Skeletal muscle tissue (tissue), 4 donors: ENCODE data around the gene MCM10. TPM values are rescaled to one million over a fixed set of nuclear protein-coding genes. Genes with fewer than 3 reads are reported as not detected.
"Not testable (repeated sequence)": the region's sequence is repeated elsewhere in the genome, so short reads cannot be mapped to it uniquely, and the experiment has no call there.

Source experiments
- H3K27ac ChIP-seq: one replicate; pipeline ENCODE4 v1.7.0; 2013; ENCODE audit warnings: mild to moderate bottlenecking, low read depth, low read length, inconsistent platforms
- H3K27me3 ChIP-seq, 3 donors: one replicate each; pipeline ENCODE4 v1.7.0; 2013; ENCODE audit warnings: low read length in 3 of 3; ENCODE audit not compliant: control insufficient read depth in 3 of 3, insufficient read depth in 3 of 3
- H3K36me3 ChIP-seq, 3 donors: one replicate each; pipeline ENCODE4 v1.7.0; 2013; ENCODE audit warnings: low read length in 3 of 3; ENCODE audit not compliant: control insufficient read depth in 3 of 3, insufficient read depth in 3 of 3
- H3K4me1 ChIP-seq, 3 donors: one replicate each; pipeline ENCODE4 v1.7.0; 2013; ENCODE audit warnings: low read length in 3 of 3, mild to moderate bottlenecking in 3 of 3; ENCODE audit not compliant: control insufficient read depth in 3 of 3, insufficient read depth in 3 of 3
- H3K4me3 ChIP-seq, 3 donors: one replicate each; pipeline ENCODE4 v1.7.0; 2013; ENCODE audit warnings: low read length in 3 of 3
- H3K9ac ChIP-seq, 3 donors: one replicate each; pipeline ENCODE4 v1.7.0; 2013; ENCODE audit warnings: low read length in 3 of 3, mild to moderate bottlenecking in 3 of 3, moderate library complexity in 2 of 3, low read depth in 1 of 3
- H3K9me3 ChIP-seq, 3 donors: one replicate each; pipeline ENCODE4 v1.7.0; 2013; ENCODE audit warnings: low read length in 3 of 3; ENCODE audit not compliant: control insufficient read depth in 3 of 3
- total RNA-seq: library from RNA; depleted of rRNA; stranded (reverse); fragments of >200 nt; gene quantifications from one replicate; pipeline ENCODE4 v1.2.3, GENCODE V29; 2014
- donor health status: Osteomylitis.

MCM10 gene
- total RNA-seq, 1 donor from 2014 or later = 4.2 TPM

DNA sequence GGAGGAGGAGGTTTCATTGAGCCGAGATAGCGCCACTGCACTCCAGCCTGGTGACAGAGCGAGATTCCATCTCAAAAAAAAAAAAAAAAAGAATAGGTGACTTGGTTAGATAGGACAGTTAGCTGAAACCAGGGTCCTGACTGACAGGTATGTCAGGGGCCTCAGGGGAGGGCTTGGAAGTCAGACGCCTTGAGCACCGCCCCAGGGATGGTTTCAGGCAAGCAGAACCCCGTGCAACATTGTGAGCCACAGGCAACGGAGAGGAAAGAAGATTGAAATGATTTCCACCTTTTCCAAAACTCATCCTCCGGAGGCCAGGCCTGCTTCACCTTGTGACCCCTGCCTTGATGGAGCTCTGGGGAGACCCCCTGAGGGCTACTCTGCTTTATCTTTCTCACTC lies 64.2 kb downstream of the MCM10 start:
- Histone ChIP-seq H3K4me1 (peaks cover 0 to 10% (median 5%) of the 10 kb centered on the region in 3 donors), H3K27me3 (no peaks in the 10 kb centered on the region), H3K4me3 (no peak overlapping the region), H3K9ac (no peak overlapping the region), H3K36me3 (no peaks in the 10 kb centered on the region), H3K9me3 (no peaks in the 10 kb centered on the region), H3K27ac (no peak overlapping the region)

GRCh38 chr10:13227031-13227430 lies 65.7 kb downstream of the MCM10 start:
- Histone ChIP-seq H3K27ac (no peak overlapping the region), H3K36me3 (no peaks in the 10 kb centered on the region), H3K27me3 (no peaks in the 10 kb centered on the region), H3K9me3 (no peaks in the 10 kb centered on the region), H3K4me1 (peaks cover 0 to 5% (median 4%) of the 10 kb centered on the region in 3 donors), H3K9ac (no peak overlapping the region), H3K4me3 (no peak overlapping the region)

- no peak overlapping the region for H3K27ac ChIP-seq
- H3K36me3 ChIP-seq = no peaks in the 10 kb centered on the region
- H3K9ac ChIP-seq = no peak overlapping the region
- H3K4me1 ChIP-seq = peaks cover 0 to 5% (median 4%) of the 10 kb centered on the region in 3 donors
- H3K4me3 ChIP-seq = no peak overlapping the region
- H3K9me3 ChIP-seq = no peaks in the 10 kb centered on the region
- H3K27me3 ChIP-seq = peaks cover 0 to 8% (median 8%) of the 10 kb centered on the region in 3 donors
Measured at GRCh38 chr10:13231190-13231589, 69.8 kb downstream of the MCM10 start.

- peaks cover 0 to 5% (median 4%) of the 10 kb centered on the region in 3 donors for H3K4me1 ChIP-seq
- no peak overlapping the region for H3K4me3 ChIP-seq
- H3K36me3 ChIP-seq = no peaks in the 10 kb centered on the region
- H3K27me3 ChIP-seq = peaks cover 0 to 8% (median 8%) of the 10 kb centered on the region in 3 donors
- no peak overlapping the region for H3K9ac ChIP-seq
- H3K9me3 ChIP-seq = no peaks in the 10 kb centered on the region
- H3K27ac ChIP-seq = no peak overlapping the region
Measured at GRCh38 chr10:13231808-13232207, 70.5 kb downstream of the MCM10 start.

GRCh38 chr10:13233358-13233757 lies 72.0 kb downstream of the MCM10 start:
- H3K4me1 ChIP-seq = peaks cover 0 to 5% (median 4%) of the 10 kb centered on the region in 3 donors
- H3K27ac ChIP-seq = no peak overlapping the region
- no peaks in the 10 kb centered on the region for H3K9me3 ChIP-seq
- no peak overlapping the region for H3K4me3 ChIP-seq
- H3K9ac ChIP-seq = no peak overlapping the region
- H3K27me3 ChIP-seq = peaks cover 0 to 8% (median 8%) of the 10 kb centered on the region in 3 donors
- H3K36me3 ChIP-seq = no peaks in the 10 kb centered on the region

GRCh38 chr10:13234172-13234571 lies 72.8 kb downstream of the MCM10 start, which contains the start of gene UCMA:
Gene UCMA (minus strand): TSS chr10:13234374. CDS start chr10:13234258, 116 bp downstream.
- Histone ChIP-seq H3K4me3 (no peak within 1 kb of the TSS), H3K9ac (no peak within 1 kb of the TSS), H3K36me3 (no peaks in the 10 kb centered on the region), H3K27me3 (peaks cover 0 to 8% (median 8%) of the 10 kb centered on the region in 3 donors), H3K4me1 (peaks cover 0 to 5% (median 4%) of the 10 kb centered on the region in 3 donors), H3K27ac (no peak within 1 kb of the TSS), H3K9me3 (no peaks in the 10 kb centered on the region)

DNA sequence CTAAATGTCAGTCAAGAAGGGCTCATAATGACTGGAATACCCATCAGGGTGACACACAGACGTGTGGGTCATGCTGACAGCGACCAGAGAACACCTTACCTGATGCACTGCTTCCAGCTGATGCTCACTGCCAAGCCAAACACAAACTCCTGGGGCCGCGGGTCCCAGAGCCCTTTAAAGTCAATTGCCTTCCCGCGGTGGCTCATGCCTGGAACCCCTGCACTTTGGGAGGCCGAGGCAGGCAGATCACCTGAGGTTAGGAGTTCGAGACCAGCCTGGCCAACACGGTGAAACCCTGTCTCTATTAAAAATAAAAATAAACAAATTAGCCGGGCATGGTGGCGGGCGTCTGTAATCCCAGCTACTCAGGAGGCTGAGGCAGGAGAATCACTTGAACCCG lies 73.4 kb downstream of the MCM10 start:
- H3K9ac ChIP-seq, H3K27ac ChIP-seq, H3K27me3 ChIP-seq, H3K4me1 ChIP-seq, H3K9me3 ChIP-seq, H3K4me3 ChIP-seq, H3K36me3 ChIP-seq: not testable (repeated sequence)

DNA sequence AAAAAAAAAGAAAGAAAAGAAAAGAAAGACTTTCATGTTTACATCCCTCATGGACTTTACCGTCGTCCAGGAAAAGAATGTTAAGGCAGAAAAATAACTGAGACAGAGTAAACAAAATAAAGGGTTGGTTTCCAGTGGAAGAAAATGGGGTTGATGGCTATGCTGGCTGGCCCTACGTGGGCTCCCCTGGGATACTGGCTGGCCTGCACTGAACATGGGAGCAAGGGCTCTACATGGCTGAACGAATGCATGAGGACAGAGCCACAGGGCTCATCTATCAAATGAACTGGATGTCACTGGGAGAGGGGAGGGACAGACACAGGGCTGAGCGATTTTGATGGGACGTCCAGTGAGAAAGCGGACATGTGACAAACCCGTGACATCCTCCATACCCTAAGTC lies 75.3 kb downstream of the MCM10 start:
- H3K9ac ChIP-seq = no peak overlapping the region
- peaks cover 0 to 2% (median 0%) of the 10 kb centered on the region in 3 donors for H3K4me1 ChIP-seq
- no peak overlapping the region for H3K4me3 ChIP-seq
- no peak overlapping the region for H3K27ac ChIP-seq
- H3K9me3 ChIP-seq = no peaks in the 10 kb centered on the region
- no peaks in the 10 kb centered on the region for H3K36me3 ChIP-seq
- peaks cover 0 to 8% (median 8%) of the 10 kb centered on the region in 3 donors for H3K27me3 ChIP-seq

- no peaks in the 10 kb centered on the region for H3K9me3 ChIP-seq
- peaks cover 0 to 8% (median 8%) of the 10 kb centered on the region in 3 donors for H3K27me3 ChIP-seq
- H3K36me3 ChIP-seq = no peaks in the 10 kb centered on the region
- H3K4me1 ChIP-seq = no peaks in the 10 kb centered on the region
- no peak overlapping the region for H3K4me3 ChIP-seq
- H3K27ac ChIP-seq = no peak overlapping the region
- H3K9ac ChIP-seq = no peak overlapping the region
Measured at GRCh38 chr10:13238271-13239077, 77.1 kb downstream of the MCM10 start.

- Histone ChIP-seq H3K27me3 (no peaks in the 10 kb centered on the region), H3K36me3 (no peaks in the 10 kb centered on the region), H3K4me1 (no peaks in the 10 kb centered on the region), H3K9me3 (peaks cover 0 to 2% (median 0%) of the 10 kb centered on the region in 3 donors), H3K9ac (no peak overlapping the region), H3K27ac (no peak overlapping the region), H3K4me3 (no peak overlapping the region)
Measured at GRCh38 chr10:13239923-13240322, 78.6 kb downstream of the MCM10 start.
